ENCODE results near the gene DNAAF9. TPM values are rescaled to one million over a fixed set of nuclear protein-coding genes. Genes with fewer than 3 reads are reported as not detected.
A peak's percentile ranks its signal among the peaks of the same experiment; 100 is the strongest.

The DNAAF9 gene
- total RNA-seq, 1 experiment from 2014 or later: 7.6 TPM

- ChIA-PET CTCF (interaction anchor here (0.5 kb wide), 1 partner anchor 212 kb away, joined by 3 read pairs; no protein-coding TSS in a partner anchor), POLR2A (interaction anchor here (0.6 to 2.2 kb wide), 3 partner anchors 15 to 305 kb away, joined by 3 to 16 read pairs (median 7); no protein-coding TSS in a partner anchor)
- no peak for TF ChIP-seq CTCF (IDR thresholded peaks at IDR 0.05; ENCODE audit: unreplicated experiment)
- intact Hi-C loops (cut with micrococcal nuclease): loop anchor here (5.0 kb wide), 1 partner anchor 67 kb away; the partner anchor contains the start of gene ATRN
- no TSS peak for BruUV-seq (replicated peaks)
- H3K36me3 Mint-ChIP-seq (ENCODE audit: insufficient read depth, unreplicated experiment): no peaks in the 10 kb centered on the region
- H3K27ac Mint-ChIP-seq (ENCODE audit: low read depth, unreplicated experiment): no peak overlapping the region
- peak overlapping the region; percentile 90 for H3K4me3 Mint-ChIP-seq (ENCODE audit: unreplicated experiment)
- no peaks in the 10 kb centered on the region for H3K9me3 Mint-ChIP-seq (ENCODE audit: unreplicated experiment)
- peaks cover 22% of the 10 kb centered on the region for H3K4me1 Mint-ChIP-seq (ENCODE audit: insufficient read depth, unreplicated experiment)
- H3K27me3 Mint-ChIP-seq (ENCODE audit: insufficient read depth, unreplicated experiment): no peaks in the 10 kb centered on the region
- DNase-seq (ENCODE audit: unreplicated experiment): no peak
Observed at GRCh38 chr20:3405139-3405538, 2.3 kb downstream of the DNAAF9 start.

- no TSS peak for BruUV-seq (replicated peaks)
- Mint-ChIP-seq H3K36me3 (ENCODE audit: insufficient read depth, unreplicated experiment) (no peaks in the 10 kb centered on the region), H3K27me3 (ENCODE audit: insufficient read depth, unreplicated experiment) (no peaks in the 10 kb centered on the region), H3K4me1 (ENCODE audit: insufficient read depth, unreplicated experiment) (peaks cover 22% of the 10 kb centered on the region), H3K9me3 (ENCODE audit: unreplicated experiment) (no peaks in the 10 kb centered on the region), H3K27ac (ENCODE audit: low read depth, unreplicated experiment) (no peak overlapping the region), H3K4me3 (ENCODE audit: unreplicated experiment) (no peak overlapping the region)
- TF ChIP-seq CTCF (IDR thresholded peaks at IDR 0.05; ENCODE audit: unreplicated experiment): no peak
- ChIA-PET POLR2A (interaction anchor here (0.6 to 1.6 kb wide), 2 partner anchors 16 to 101 kb away, joined by 3 to 16 read pairs; no protein-coding TSS in a partner anchor), CTCF (interaction anchor here (0.6 kb wide), 1 partner anchor 384 kb away, joined by 3 read pairs; no protein-coding TSS in a partner anchor)
- intact Hi-C loops (cut with micrococcal nuclease): no loop called here
- no peak for DNase-seq (ENCODE audit: unreplicated experiment)
Observed at GRCh38 chr20:3404402-3404801, 3.1 kb downstream of the DNAAF9 start.

GRCh38 chr20:3403741-3404140 is 3.7 kb downstream of the DNAAF9 start:
- no peak for TF ChIP-seq CTCF (IDR thresholded peaks at IDR 0.05; ENCODE audit: unreplicated experiment)
- intact Hi-C loops (cut with micrococcal nuclease): no loop called here
- H3K4me1 Mint-ChIP-seq (ENCODE audit: insufficient read depth, unreplicated experiment): peaks cover 22% of the 10 kb centered on the region
- CTCF ChIA-PET: no interaction called here
- POLR2A ChIA-PET: interaction anchor here (0.6 kb wide), 1 partner anchor 102 kb away, joined by 3 read pairs; no protein-coding TSS in a partner anchor
- no peaks in the 10 kb centered on the region for H3K27me3 Mint-ChIP-seq (ENCODE audit: insufficient read depth, unreplicated experiment)
- H3K27ac Mint-ChIP-seq (ENCODE audit: low read depth, unreplicated experiment): no peak overlapping the region
- DNase-seq (ENCODE audit: unreplicated experiment): no peak
- no peak overlapping the region for H3K4me3 Mint-ChIP-seq (ENCODE audit: unreplicated experiment)
- no TSS peak for BruUV-seq (replicated peaks)
- H3K9me3 Mint-ChIP-seq (ENCODE audit: unreplicated experiment): no peaks in the 10 kb centered on the region
- H3K36me3 Mint-ChIP-seq (ENCODE audit: insufficient read depth, unreplicated experiment): no peaks in the 10 kb centered on the region

- CTCF ChIA-PET: no interaction called here
- H3K27ac Mint-ChIP-seq (ENCODE audit: low read depth, unreplicated experiment): no peak overlapping the region
- TF ChIP-seq CTCF (IDR thresholded peaks at IDR 0.05; ENCODE audit: unreplicated experiment): no peak
- BruUV-seq (replicated peaks): no TSS peak
- peaks cover 22% of the 10 kb centered on the region for H3K4me1 Mint-ChIP-seq (ENCODE audit: insufficient read depth, unreplicated experiment)
- DNase-seq (ENCODE audit: unreplicated experiment): no peak
- POLR2A ChIA-PET: interaction anchor here (0.7 to 2.2 kb wide), 3 partner anchors 11 to 68 kb away, joined by 3 to 6 read pairs (median 3); partner anchors contain the start of gene ATRN
- intact Hi-C loops (cut with micrococcal nuclease): no loop called here
- no peak overlapping the region for H3K4me3 Mint-ChIP-seq (ENCODE audit: unreplicated experiment)
- no peaks in the 10 kb centered on the region for H3K36me3 Mint-ChIP-seq (ENCODE audit: insufficient read depth, unreplicated experiment)
- no peaks in the 10 kb centered on the region for H3K27me3 Mint-ChIP-seq (ENCODE audit: insufficient read depth, unreplicated experiment)
- no peaks in the 10 kb centered on the region for H3K9me3 Mint-ChIP-seq (ENCODE audit: unreplicated experiment)
Observed at GRCh38 chr20:3402453-3402852, 5.0 kb downstream of the DNAAF9 start.
